ENCODE measurements around the gene SLC16A14. TPM values are rescaled to one million over a fixed set of nuclear protein-coding genes. Genes with fewer than 3 reads are reported as not detected.

SLC16A14 gene
- total and polyA plus RNA-seq, 2 experiments from 2014 or later: 1.1 to 2.7 TPM

- TF ChIP-seq ZNF462 (CRISPR knock-in tag; IDR thresholded peaks at IDR 0.05) (no peak), EZH2 (IDR thresholded peaks at IDR 0.05; ENCODE audit: low read depth, unreplicated experiment) (no peak), JUNB (IDR thresholded peaks at IDR 0.05; ENCODE audit: unreplicated experiment) (no peak), STAT1 (IDR thresholded peaks at IDR 0.05; ENCODE audit: unreplicated experiment) (no peak)
- TF ChIP-seq, protein P1, sequence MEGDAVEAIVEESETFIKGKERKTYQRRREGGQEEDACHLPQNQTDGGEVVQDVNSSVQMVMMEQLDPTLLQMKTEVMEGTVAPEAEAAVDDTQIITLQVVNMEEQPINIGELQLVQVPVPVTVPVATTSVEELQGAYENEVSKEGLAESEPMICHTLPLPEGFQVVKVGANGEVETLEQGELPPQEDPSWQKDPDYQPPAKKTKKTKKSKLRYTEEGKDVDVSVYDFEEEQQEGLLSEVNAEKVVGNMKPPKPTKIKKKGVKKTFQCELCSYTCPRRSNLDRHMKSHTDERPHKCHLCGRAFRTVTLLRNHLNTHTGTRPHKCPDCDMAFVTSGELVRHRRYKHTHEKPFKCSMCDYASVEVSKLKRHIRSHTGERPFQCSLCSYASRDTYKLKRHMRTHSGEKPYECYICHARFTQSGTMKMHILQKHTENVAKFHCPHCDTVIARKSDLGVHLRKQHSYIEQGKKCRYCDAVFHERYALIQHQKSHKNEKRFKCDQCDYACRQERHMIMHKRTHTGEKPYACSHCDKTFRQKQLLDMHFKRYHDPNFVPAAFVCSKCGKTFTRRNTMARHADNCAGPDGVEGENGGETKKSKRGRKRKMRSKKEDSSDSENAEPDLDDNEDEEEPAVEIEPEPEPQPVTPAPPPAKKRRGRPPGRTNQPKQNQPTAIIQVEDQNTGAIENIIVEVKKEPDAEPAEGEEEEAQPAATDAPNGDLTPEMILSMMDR (conservative IDR thresholded peaks at IDR 0.05; ENCODE audit: low read depth in 2 of 2): no peak
Measured at GRCh38 chr2:230052299-230052698, 16.4 kb downstream of the SLC16A14 start (continued).

GRCh38 chr2:230050136-230050535, 18.6 kb downstream of the SLC16A14 start:
- Mint-ChIP-seq H3K4me3 (no peak overlapping the region), H3K4me1 (0 out of 3 replicates have a peak, but pooled peaks cover 2% of the 10 kb centered on the region), H3K36me3 (ENCODE audit: low read depth) (no peaks in the 10 kb centered on the region), H3K9me3 (no peaks in the 10 kb centered on the region), H3K27me3 (ENCODE audit: insufficient read depth, low read depth, poor library complexity) (peaks cover 4% of the 10 kb centered on the region), H3K27ac (no peak overlapping the region)
- ATAC-seq: no peak
- Histone ChIP-seq H3K27me3 (ENCODE audit: insufficient read depth) (no peaks in the 10 kb centered on the region), H3K79me2 (replicated peaks; ENCODE audit: insufficient read depth) (no peaks in the 10 kb centered on the region), H4K20me1 (replicated peaks; ENCODE audit: insufficient read depth) (no peaks in the 10 kb centered on the region; the same call in 1 of the 2 replicates), H3K27ac (ENCODE audit: low read depth) (no peak overlapping the region), H3K9me2 (ENCODE audit: insufficient read depth) (no peaks in the 10 kb centered on the region), H3F3A (replicated peaks; ENCODE audit: low read depth) (no peaks in the 10 kb centered on the region), H3K4me2 (no peak overlapping the region), H2AFZ (no peak overlapping the region), H3K4me1 (ENCODE audit: insufficient read depth) (no peaks in the 10 kb centered on the region), H3K36me3 (ENCODE audit: insufficient read depth) (no peaks in the 10 kb centered on the region), H3K4me3 (no peak overlapping the region)
- no peak for DNase-seq (ENCODE audit: low spot score)
- TF ChIP-seq NANOG (IDR thresholded peaks at IDR 0.05; ENCODE audit: borderline replicate concordance) (no peak), ETS1 (IDR thresholded peaks at IDR 0.05) (no peak), STAT1 (IDR thresholded peaks at IDR 0.05; ENCODE audit: unreplicated experiment) (no peak), ZNF331 (CRISPR knock-in tag; IDR thresholded peaks at IDR 0.05; ENCODE audit: low read depth) (no peak), EZH2 (IDR thresholded peaks at IDR 0.05; ENCODE audit: low read depth, unreplicated experiment) (no peak), JUNB (IDR thresholded peaks at IDR 0.05; ENCODE audit: unreplicated experiment) (no peak), REST (IDR thresholded peaks at IDR 0.05; ENCODE audit: unreplicated experiment) (no peak)
- TF ChIP-seq, protein P1 (conservative IDR thresholded peaks at IDR 0.05; ENCODE audit: low read depth in 2 of 2): no peak
